OCI-LY1 (cell line): ENCODE results near the gene LRMDA.

Experiments used
- H2AFZ ChIP-seq: fragments of 200-600 bp; sonication (generic), shearing (Covaris generic); 2 replicates; pipeline ENCODE4 v1.6.0; 2014; ENCODE audit warnings: antibody characterized with exemption, mild to moderate bottlenecking, low read length
- H3F3A ChIP-seq: fragments of 200-600 bp; sonication (generic), shearing (Covaris generic); 2 replicates; pipeline ENCODE4 v1.6.0; 2014; ENCODE audit warnings: mild to moderate bottlenecking, antibody characterized with exemption, low read length, moderate library complexity; ENCODE audit not compliant: insufficient read depth
- H3K27ac ChIP-seq: fragments of 200-600 bp; sonication (generic); 2 replicates; pipeline ENCODE4 v1.5.1; 2014; ENCODE audit warnings: low read length, mixed run types, mild to moderate bottlenecking, low read depth; ENCODE audit not compliant: poor library complexity, severe bottlenecking
- H3K27me3 ChIP-seq: fragments of 200-600 bp; sonication (generic); 2 replicates; pipeline ENCODE4 v1.6.0; 2014; ENCODE audit warnings: antibody characterized with exemption, mild to moderate bottlenecking, low read length, moderate library complexity; ENCODE audit not compliant: insufficient read depth
- H3K36me3 ChIP-seq: fragments of 200-600 bp; sonication (generic); 2 replicates; pipeline ENCODE4 v1.6.1; 2014; ENCODE audit warnings: mild to moderate bottlenecking, antibody characterized with exemption, low read length, moderate library complexity, mixed read lengths; ENCODE audit not compliant: insufficient read depth
- H3K4me1 ChIP-seq: fragments of 200-600 bp; sonication (generic); 2 replicates; pipeline ENCODE4 v1.5.1; 2014; ENCODE audit warnings: mild to moderate bottlenecking, low read length, moderate library complexity; ENCODE audit not compliant: insufficient read depth, severe bottlenecking
- H3K4me2 ChIP-seq: fragments of 200-600 bp; sonication (generic), shearing (Covaris generic); 2 replicates; pipeline ENCODE4 v1.6.1; 2014; ENCODE audit warnings: low read length
- H3K4me3 ChIP-seq: fragments of 200-600 bp; sonication (generic); 2 replicates; pipeline ENCODE4 v1.5.1; 2014; ENCODE audit warnings: low read length, low read depth, mild to moderate bottlenecking, mixed read lengths; ENCODE audit not compliant: poor library complexity, severe bottlenecking
- H3K79me2 ChIP-seq: fragments of 200-600 bp; shearing (Covaris generic); 2 replicates; pipeline ENCODE4 v1.6.1; 2016; ENCODE audit warnings: mixed run types, low read length, mixed read lengths; ENCODE audit not compliant: insufficient read depth
- H3K9ac ChIP-seq: fragments of 200-600 bp; sonication (generic), shearing (Covaris generic); 2 replicates; pipeline ENCODE4 v1.6.1; 2014; ENCODE audit warnings: mild to moderate bottlenecking, low read length, mixed read lengths
- H3K9me2 ChIP-seq: fragments of 200-600 bp; sonication (generic), shearing (Covaris generic); 2 replicates; pipeline ENCODE4 v1.6.1; 2014; ENCODE audit warnings: low read depth, mild to moderate bottlenecking, low read length, mixed read lengths
- H3K9me3 ChIP-seq: fragments of 200-600 bp; shearing (Covaris generic); 2 replicates; pipeline ENCODE4 v1.6.1; 2014; ENCODE audit warnings: low read length, mixed read lengths
- H4K20me1 ChIP-seq: fragments of 200-600 bp; sonication (generic), shearing (Covaris generic); 2 replicates; pipeline ENCODE4 v1.6.0; 2016; ENCODE audit warnings: mild to moderate bottlenecking, low read length; ENCODE audit not compliant: insufficient read depth
- CTCF ChIP-seq: fragments of 200-600 bp; sonication (generic), shearing (Covaris generic); IDR thresholded peaks from 2 replicates; pipeline ENCODE4 v1.5.1; 2017; ENCODE audit warnings: mild to moderate bottlenecking, antibody characterized with exemption, low read length, moderate library complexity, mixed read lengths
- EZH2 ChIP-seq: fragments of 200-600 bp; sonication (generic), shearing (Covaris generic); IDR thresholded peaks from 2 replicates; pipeline ENCODE4 v1.8.0; 2017; ENCODE audit warnings: borderline replicate concordance, mixed run types, mild to moderate bottlenecking, antibody characterized with exemption, low read length, moderate library complexity, mixed read lengths

LRMDA gene

GRCh38 chr10:75428434-75429158, 2.8 kb upstream of the LRMDA start:
- H3K4me3 ChIP-seq: no peak overlapping the region
- no peak overlapping the region for H2AFZ ChIP-seq
- no peaks in the 10 kb centered on the region for H3K79me2 ChIP-seq
- H4K20me1 ChIP-seq: no peaks in the 10 kb centered on the region
- no peaks in the 10 kb centered on the region for H3F3A ChIP-seq
- H3K36me3 ChIP-seq: no peaks in the 10 kb centered on the region
- H3K27me3 ChIP-seq: no peaks in the 10 kb centered on the region; the same call in 1 of the 2 replicates
- H3K4me2 ChIP-seq: no peak overlapping the region
- no peaks in the 10 kb centered on the region for H3K4me1 ChIP-seq
- H3K9ac ChIP-seq: no peak overlapping the region
- no peak for TF ChIP-seq CTCF
- no peak for TF ChIP-seq EZH2
- no peaks in the 10 kb centered on the region for H3K9me3 ChIP-seq
- H3K27ac ChIP-seq: no peak overlapping the region
- H3K9me2 ChIP-seq: no peaks in the 10 kb centered on the region

- Histone ChIP-seq H3K27ac (no peak overlapping the region), H3K9me2 (no peaks in the 10 kb centered on the region), H3F3A (no peaks in the 10 kb centered on the region), H3K9ac (no peak overlapping the region), H3K79me2 (no peaks in the 10 kb centered on the region), H3K36me3 (no peaks in the 10 kb centered on the region), H4K20me1 (no peaks in the 10 kb centered on the region), H3K9me3 (no peaks in the 10 kb centered on the region), H3K27me3 (no peaks in the 10 kb centered on the region; the same call in 1 of the 2 replicates), H3K4me2 (no peak overlapping the region), H3K4me1 (no peaks in the 10 kb centered on the region), H3K4me3 (no peak overlapping the region), H2AFZ (no peak overlapping the region)
- TF ChIP-seq EZH2 (no peak), CTCF (no peak)
Observed at GRCh38 chr10:75429159-75429827, 2.1 kb upstream of the LRMDA start.

GRCh38 chr10:75430000-75430763, 1.2 kb upstream of the LRMDA start:
- TF ChIP-seq EZH2 (no peak), CTCF (no peak)
- Histone ChIP-seq H3K79me2 (no peaks in the 10 kb centered on the region), H3K4me2 (no peak overlapping the region), H3F3A (no peaks in the 10 kb centered on the region), H4K20me1 (no peaks in the 10 kb centered on the region), H3K4me3 (no peak overlapping the region), H2AFZ (no peak overlapping the region), H3K36me3 (no peaks in the 10 kb centered on the region), H3K9ac (no peak overlapping the region), H3K4me1 (no peaks in the 10 kb centered on the region), H3K27me3 (no peaks in the 10 kb centered on the region; the same call in 1 of the 2 replicates), H3K27ac (no peak overlapping the region), H3K9me3 (no peaks in the 10 kb centered on the region), H3K9me2 (no peaks in the 10 kb centered on the region)
